OCI-LY7 (cell line): Measurements from ENCODE around the gene TRIP10.

Experiments
- CTCF ChIP-seq: fragments of 200-600 bp; sonication (generic); conservative IDR thresholded peaks from 2 replicates; pipeline ENCODE4 v1.5.1; 2014; ENCODE audit warnings: mild to moderate bottlenecking, antibody characterized with exemption, low read length, moderate library complexity, mixed read lengths
- EZH2phosphoT487 ChIP-seq: fragments of 200-600 bp; sonication (generic); IDR thresholded peaks from 2 replicates; pipeline ENCODE4 v1.6.1; 2018; ENCODE audit warnings: low read depth, borderline replicate concordance, mild to moderate bottlenecking, mixed run types, antibody characterized with exemption, low read length, moderate library complexity, mixed read lengths

- TF ChIP-seq CTCF = peak; percentile 77
- no peak for TF ChIP-seq EZH2phosphoT487
These were observed 32.8 kb downstream of the TRIP10 start, which contains the start of gene VAV1 for GRCh38 chr19:6772028-6772865.
